Mesenchymal stem cell (in vitro differentiated cells and primary cell): Measurements from ENCODE around the gene PEX10.

ENCODE experiments used
- DNase-seq: peaks from one replicate; pipeline ENCODE4 v3.0.0-alpha.2; 2013
- H2AFZ ChIP-seq: one replicate; pipeline ENCODE4 v1.6.1; 2013; ENCODE audit warnings: low read depth, mild to moderate bottlenecking, control low read depth, inconsistent platforms, low read length, moderate library complexity
- H2AK5ac ChIP-seq: 2 replicates; pipeline ENCODE4 v1.6.1; 2013; ENCODE audit warnings: low read length, moderate library complexity, mild to moderate bottlenecking, inconsistent platforms; ENCODE audit not compliant: severe bottlenecking
- H2BK120ac ChIP-seq: one replicate; pipeline ENCODE4 v1.6.1; 2013; ENCODE audit warnings: low read depth, mild to moderate bottlenecking, inconsistent platforms, low read length, moderate library complexity
- H2BK12ac ChIP-seq, 2 experiments: one replicate each; pipeline ENCODE4 v1.6.1; 2013; ENCODE audit warnings: inconsistent platforms in 2 of 2, low read length in 2 of 2, mild to moderate bottlenecking in 2 of 2, moderate library complexity in 2 of 2, control low read depth in 1 of 2
- H2BK15ac ChIP-seq: one replicate; pipeline ENCODE4 v1.6.1; 2013; ENCODE audit warnings: mild to moderate bottlenecking, low read depth, inconsistent platforms; ENCODE audit not compliant: poor library complexity, severe bottlenecking
- H2BK5ac ChIP-seq: 2 replicates; pipeline ENCODE4 v1.6.1; 2013; ENCODE audit warnings: low read depth, mild to moderate bottlenecking, low read length, control low read depth, inconsistent platforms; ENCODE audit not compliant: poor library complexity, severe bottlenecking
- H3K14ac ChIP-seq, 2 experiments: one replicate each; pipeline ENCODE4 v1.6.1; 2013; ENCODE audit warnings: inconsistent platforms in 2 of 2, low read length in 2 of 2, control low read depth in 1 of 2, mild to moderate bottlenecking in 1 of 2, moderate library complexity in 1 of 2
- H3K18ac ChIP-seq, 2 experiments: one replicate each; pipeline ENCODE4 v1.6.1; 2013; ENCODE audit warnings: inconsistent platforms in 2 of 2, low read length in 2 of 2, control low read depth in 1 of 2, low read depth in 1 of 2, mild to moderate bottlenecking in 1 of 2
- H3K23ac ChIP-seq, 2 experiments: one replicate each; pipeline ENCODE4 v1.6.1; 2013; ENCODE audit warnings: inconsistent platforms in 2 of 2, low read length in 2 of 2, mild to moderate bottlenecking in 2 of 2, moderate library complexity in 2 of 2, control low read depth in 1 of 2
- H3K27ac ChIP-seq: 2 replicates; pipeline ENCODE4 v1.5.1; 2013; ENCODE audit warnings: mild to moderate bottlenecking, moderate library complexity, low read length, control low read depth, inconsistent platforms; ENCODE audit not compliant: poor library complexity, severe bottlenecking
- H3K27me3 ChIP-seq, 2 experiments: 2 replicates each; pipeline versions ENCODE4 v1.6.1 to v1.7.0; 2013; ENCODE audit warnings: low read length in 2 of 2, mild to moderate bottlenecking in 2 of 2, moderate library complexity in 2 of 2, control low read depth in 1 of 2, inconsistent platforms in 1 of 2; ENCODE audit not compliant: control insufficient read depth in 1 of 2, insufficient read depth in 1 of 2
- H3K36me3 ChIP-seq, 2 experiments: 2 replicates each; pipeline versions ENCODE4 v1.6.1 to v1.7.0; 2013; ENCODE audit warnings: low read length in 2 of 2, control low read depth in 1 of 2, inconsistent platforms in 1 of 2, low read depth in 1 of 2, mild to moderate bottlenecking in 1 of 2; ENCODE audit not compliant: insufficient read depth in 2 of 2, control insufficient read depth in 1 of 2
- H3K4ac ChIP-seq, 2 experiments: one replicate each; pipeline ENCODE4 v1.6.1; 2013; ENCODE audit warnings: inconsistent platforms in 2 of 2, low read length in 2 of 2, mild to moderate bottlenecking in 2 of 2, moderate library complexity in 2 of 2, control low read depth in 1 of 2, low read depth in 1 of 2
- H3K4me1 ChIP-seq: 2 replicates; pipeline ENCODE4 v1.6.1; 2013; ENCODE audit warnings: low read depth, low read length, control low read depth; ENCODE audit not compliant: control insufficient read depth, insufficient read depth
- H3K4me2 ChIP-seq: 2 replicates; pipeline ENCODE4 v1.6.1; 2013; ENCODE audit warnings: low read length, mild to moderate bottlenecking, inconsistent platforms; ENCODE audit not compliant: poor library complexity, severe bottlenecking
- H3K4me3 ChIP-seq, 2 experiments: 2 replicates each; pipeline versions ENCODE4 v1.5.1 to v1.7.0; 2013; ENCODE audit warnings: low read length in 2 of 2, mild to moderate bottlenecking in 2 of 2, control low read depth in 1 of 2, low read depth in 1 of 2; ENCODE audit not compliant: insufficient read depth in 1 of 2
- H3K79me1 ChIP-seq: replicated peaks from 2 replicates; pipeline ENCODE4 v1.6.1; 2013; ENCODE audit warnings: mild to moderate bottlenecking, control low read depth, low read length, inconsistent platforms; ENCODE audit not compliant: poor library complexity, severe bottlenecking
- H3K9ac ChIP-seq: 2 replicates; pipeline ENCODE4 v1.7.0; 2013; ENCODE audit warnings: mild to moderate bottlenecking, low read length, moderate library complexity
- H3K9me3 ChIP-seq: 2 replicates; pipeline ENCODE4 v1.7.0; 2013; ENCODE audit warnings: mild to moderate bottlenecking, low read length; ENCODE audit not compliant: control insufficient read depth
- H4K8ac ChIP-seq: one replicate; pipeline ENCODE4 v1.6.1; 2013; ENCODE audit warnings: inconsistent platforms, mild to moderate bottlenecking, low read length, moderate library complexity
- H4K91ac ChIP-seq: one replicate; pipeline ENCODE4 v1.6.1; 2013; ENCODE audit warnings: mild to moderate bottlenecking, low read length, inconsistent platforms
- WGBS: methylation state at CpG from one replicate; pipeline ENCODE4 v1.1.7; 2013; ENCODE audit warnings: mixed read lengths; 5-methylcytosine and 5-hydroxymethylcytosine counted together

Gene PEX10

DNA sequence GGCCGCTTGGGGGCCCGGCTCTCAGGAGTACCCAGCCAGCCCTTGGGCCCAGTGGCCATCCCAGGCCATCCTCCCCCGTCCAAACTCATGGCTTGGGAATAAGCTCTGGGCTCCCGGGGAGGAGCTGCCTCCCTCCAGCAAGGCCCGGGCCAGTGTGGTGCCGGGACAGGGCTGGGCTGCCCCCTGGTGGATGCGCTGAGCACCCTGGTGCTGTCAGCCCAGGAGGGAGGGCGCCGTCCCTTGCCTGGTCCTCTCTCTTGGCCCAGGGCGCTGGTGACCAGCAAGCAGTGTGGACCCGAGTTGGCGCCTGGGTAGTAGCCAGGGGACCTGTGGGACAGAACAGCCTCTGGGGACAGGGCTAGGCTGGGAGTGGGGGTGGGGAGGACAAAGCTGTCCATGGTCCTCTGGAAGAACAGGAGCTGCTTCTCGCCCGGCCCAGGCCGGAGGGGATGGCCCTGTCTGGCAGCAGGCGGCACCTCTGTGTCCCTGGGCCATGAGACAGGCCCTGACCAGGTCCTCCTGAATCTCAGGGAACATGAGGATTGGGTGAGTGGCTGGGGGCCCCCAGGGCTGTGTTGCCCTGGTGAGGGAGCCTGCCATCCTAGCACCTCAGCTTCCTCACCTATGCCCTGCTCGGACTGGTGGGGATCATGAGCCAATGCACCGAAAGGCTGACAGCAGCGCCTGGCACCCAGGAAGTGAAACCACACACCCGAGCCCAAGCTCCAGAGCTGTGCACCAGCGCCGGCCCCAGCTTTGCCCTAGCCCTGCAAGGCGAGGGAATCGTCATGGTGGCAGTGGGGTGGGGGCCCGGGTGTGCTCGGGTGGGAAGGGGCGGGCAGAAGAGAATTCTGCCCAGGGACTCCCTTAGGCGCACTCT lies 30.4 kb downstream of the PEX10 start:
- H3K79me1 ChIP-seq: peaks cover 2% of the 10 kb centered on the region
- no peak overlapping the region for H3K4ac ChIP-seq
- H3K36me3 ChIP-seq: peaks cover 5 to 14% of the 10 kb centered on the region in 2 experiments
- H2AFZ ChIP-seq: no peak overlapping the region
- H3K4me2 ChIP-seq: no peak overlapping the region
- H3K27ac ChIP-seq: no peak overlapping the region
- H3K18ac ChIP-seq: no peak overlapping the region
- H4K8ac ChIP-seq: peak overlapping the region; percentile 49
- H3K9ac ChIP-seq: peak overlapping the region; percentile 43
- H2BK12ac ChIP-seq: peak overlapping the region in 1 of 2 experiments; percentile 58
- no peak overlapping the region for H3K14ac ChIP-seq
- H2BK120ac ChIP-seq: no peak overlapping the region
- WGBS: 57% methylated on average over 28 of the region's 28 CpGs
- no peak overlapping the region for H2BK15ac ChIP-seq
- no peaks in the 10 kb centered on the region for H3K9me3 ChIP-seq
- no peaks in the 10 kb centered on the region for H3K27me3 ChIP-seq
- H2AK5ac ChIP-seq: peak overlapping the region; percentile 43
- H3K4me1 ChIP-seq: peaks cover 7% of the 10 kb centered on the region
- H3K4me3 ChIP-seq: no peak overlapping the region
- H3K23ac ChIP-seq: no peak overlapping the region
- no peak overlapping the region for H2BK5ac ChIP-seq
- peak overlapping the region; percentile 19 for H4K91ac ChIP-seq
- peak; percentile 76 for DNase-seq

DNA sequence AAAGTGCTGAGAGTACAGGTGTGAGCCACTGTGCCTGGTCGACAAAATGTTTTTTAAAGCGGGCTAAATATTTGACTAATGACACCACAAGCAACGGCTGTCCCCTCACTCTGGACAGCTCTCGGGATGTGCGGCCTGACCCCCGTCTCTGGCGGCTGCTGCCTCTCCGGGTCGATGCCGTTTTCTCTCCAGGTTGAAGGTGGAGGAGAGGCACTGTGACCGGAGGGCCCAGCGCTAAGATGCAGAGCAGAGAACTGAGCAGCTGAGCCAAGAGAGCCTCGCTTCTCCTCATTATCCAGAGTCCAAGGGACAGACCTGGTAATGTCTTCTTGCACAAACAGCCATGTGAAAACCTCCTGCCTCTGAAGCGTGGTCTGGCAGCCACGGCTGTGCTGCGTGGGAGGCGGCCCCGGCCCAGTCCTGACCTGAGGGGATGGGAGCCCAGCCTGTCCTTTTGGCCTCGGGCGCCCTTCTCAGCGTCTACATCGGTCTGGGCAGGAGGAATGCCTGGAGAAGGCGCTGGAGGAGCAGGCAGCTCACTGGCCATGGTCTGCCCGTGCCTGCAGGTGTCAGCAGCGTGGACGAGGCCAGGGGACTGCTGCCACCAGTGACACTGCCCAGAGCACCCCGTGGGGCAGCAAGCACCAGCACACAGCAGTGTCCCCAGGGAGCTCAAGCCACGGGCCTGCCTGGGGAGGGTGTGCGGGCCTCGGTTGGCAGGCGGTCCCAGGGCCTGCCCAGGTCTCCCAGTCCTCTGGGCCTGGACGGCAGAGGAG lies 31.4 kb downstream of the PEX10 start:
- H3K27ac ChIP-seq: no peak overlapping the region
- peak overlapping the region; percentile 36 for H3K9ac ChIP-seq
- 87% methylated on average over 32 of the region's 32 CpGs for WGBS
- H3K4ac ChIP-seq: no peak overlapping the region
- no peak overlapping the region for H3K14ac ChIP-seq
- no peak overlapping the region for H3K23ac ChIP-seq
- no peak overlapping the region for H2BK120ac ChIP-seq
- H3K4me3 ChIP-seq: no peak overlapping the region
- no peak for DNase-seq
- peak overlapping the region; percentile 85 for H4K91ac ChIP-seq
- H3K4me2 ChIP-seq: no peak overlapping the region
- H3K79me1 ChIP-seq: peaks cover 2% of the 10 kb centered on the region
- H2BK15ac ChIP-seq: no peak overlapping the region
- H2AFZ ChIP-seq: no peak overlapping the region
- peaks cover 0 to 8% of the 10 kb centered on the region in 2 experiments for H3K36me3 ChIP-seq
- H3K27me3 ChIP-seq: peaks cover 0 to 3% of the 10 kb centered on the region in 2 experiments
- H2BK12ac ChIP-seq: peak overlapping the region in 1 of 2 experiments; percentile 21
- peak overlapping the region; percentile 57 for H4K8ac ChIP-seq
- H3K4me1 ChIP-seq: peaks cover 7% of the 10 kb centered on the region
- H3K9me3 ChIP-seq: no peaks in the 10 kb centered on the region
- H2AK5ac ChIP-seq: no peak overlapping the region
- H2BK5ac ChIP-seq: no peak overlapping the region
- no peak overlapping the region for H3K18ac ChIP-seq

DNA sequence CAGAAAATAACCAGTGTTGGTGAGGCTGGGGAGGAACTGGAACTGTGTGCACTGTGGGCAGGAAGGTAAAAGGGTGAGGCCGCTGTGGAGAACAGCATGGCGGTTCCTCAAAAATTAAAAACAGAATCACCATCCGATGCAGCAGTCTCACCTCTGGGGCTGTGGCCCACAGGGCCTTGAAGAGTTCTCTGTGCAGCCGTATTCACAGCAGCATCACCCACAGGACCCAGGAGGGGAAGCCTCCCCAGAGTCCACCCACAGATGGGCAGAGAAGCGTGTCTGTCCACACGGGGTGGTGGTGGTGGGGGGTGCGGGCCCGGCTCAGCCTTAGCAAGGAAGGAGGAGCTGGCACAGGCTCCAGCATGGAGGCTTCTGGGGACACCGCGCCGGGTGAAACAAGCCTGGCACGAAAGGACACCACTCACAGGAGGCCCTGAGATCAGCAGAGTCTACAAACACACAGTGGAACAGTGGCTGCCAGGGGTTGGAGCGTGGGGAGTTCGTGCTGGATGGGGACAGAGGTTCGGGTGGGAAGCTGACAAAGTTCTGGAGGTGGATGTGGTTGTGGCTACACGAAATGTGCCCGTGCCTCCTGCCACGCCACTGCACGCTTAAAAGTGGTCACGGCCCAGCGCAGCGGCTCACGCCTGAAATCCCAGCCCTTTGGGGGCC lies 32.5 kb downstream of the PEX10 start:
- Histone ChIP-seq H3K4me3 (no peak overlapping the region), H3K79me1 (peaks cover 2% of the 10 kb centered on the region), H2BK5ac (no peak overlapping the region), H3K9ac (no peak overlapping the region), H2AK5ac (no peak overlapping the region), H3K18ac (no peak overlapping the region), H2BK120ac (no peak overlapping the region), H4K91ac (no peak overlapping the region), H2BK12ac (no peak overlapping the region), H3K14ac (no peak overlapping the region), H2BK15ac (no peak overlapping the region), H3K9me3 (no peaks in the 10 kb centered on the region), H3K27me3 (peaks cover 0 to 3% of the 10 kb centered on the region in 2 experiments), H3K23ac (no peak overlapping the region), H3K27ac (no peak overlapping the region), H2AFZ (no peak overlapping the region), H3K36me3 (peaks cover 0 to 2% of the 10 kb centered on the region in 2 experiments), H4K8ac (no peak overlapping the region), H3K4ac (no peak overlapping the region), H3K4me1 (peaks cover 7% of the 10 kb centered on the region), H3K4me2 (no peak overlapping the region)
- DNase-seq: no peak
- WGBS: 94% methylated on average over 23 of the region's 23 CpGs
